HG03025 (cell line): ENCODE results near the gene ZNF565.
"Not testable (repeated sequence)": the region's sequence is repeated elsewhere in the genome, so short reads cannot be mapped to it uniquely, and the experiment has no call there.

Experiments
- ATAC-seq: cut with Tn5 transposase; IDR thresholded peaks from one replicate; pipeline ENCODE4 v1.9.1; 2021; ENCODE audit warnings: mild to moderate bottlenecking, moderate library complexity; ENCODE audit not compliant: unreplicated experiment, low FRiP score

ZNF565 gene

GRCh38 chr19:36215276-36216123, 1.0 kb upstream of the ZNF565 start:
- ATAC-seq, result no peak

- no peak for ATAC-seq
Observed at GRCh38 chr19:36212895-36213294, 1.6 kb downstream of the ZNF565 start.

GRCh38 chr19:36210497-36210896, 4.0 kb downstream of the ZNF565 start:
- no peak for ATAC-seq

- no peak for ATAC-seq
Observed at GRCh38 chr19:36209372-36209771, 5.1 kb downstream of the ZNF565 start.

- no peak for ATAC-seq
Observed at GRCh38 chr19:36207605-36208252, 6.7 kb downstream of the ZNF565 start.

- ATAC-seq, result no peak
Observed at GRCh38 chr19:36203293-36203692, 11.2 kb downstream of the ZNF565 start.

GRCh38 chr19:36201684-36202083, 12.8 kb downstream of the ZNF565 start:
- no peak for ATAC-seq

- no peak for ATAC-seq
Observed at GRCh38 chr19:36198119-36198518, 16.3 kb downstream of the ZNF565 start.

GRCh38 chr19:36196249-36196648, 18.2 kb downstream of the ZNF565 start:
- ATAC-seq, result no peak

- ATAC-seq, result not testable (repeated sequence)
Observed at GRCh38 chr19:36186722-36187121, 27.7 kb downstream of the ZNF565 start.

GRCh38 chr19:36183245-36183628, 31.2 kb downstream of the ZNF565 start:
- no peak for ATAC-seq

GRCh38 chr19:36182612-36183244, 31.7 kb downstream of the ZNF565 start:
- ATAC-seq, result no peak

GRCh38 chr19:36179077-36179476, 35.4 kb downstream of the ZNF565 start:
- not testable (repeated sequence) for ATAC-seq

- not testable (repeated sequence) for ATAC-seq
Observed at GRCh38 chr19:36173846-36174245, 40.6 kb downstream of the ZNF565 start.

- ATAC-seq, result no peak
Observed at GRCh38 chr19:36172852-36173251, 41.6 kb downstream of the ZNF565 start.

- no peak for ATAC-seq
Observed at GRCh38 chr19:36169084-36169760, 45.2 kb downstream of the ZNF565 start.

GRCh38 chr19:36163813-36164212, 50.7 kb downstream of the ZNF565 start:
- no peak for ATAC-seq

- no peak for ATAC-seq
Observed at GRCh38 chr19:36160821-36161596, 53.5 kb downstream of the ZNF565 start.

- ATAC-seq, result no peak
Observed at GRCh38 chr19:36153126-36153525, 61.3 kb downstream of the ZNF565 start.
